HG03565 (cell line): ENCODE results near the gene CNEP1R1.

Experiments
- ATAC-seq: cut with Tn5 transposase; IDR thresholded peaks from one replicate; pipeline ENCODE4 v1.9.1; 2021; ENCODE audit warnings: mild to moderate bottlenecking, moderate library complexity; ENCODE audit not compliant: unreplicated experiment

The CNEP1R1 gene

GRCh38 chr16:50015631-50016030 is 9.4 kb upstream of the CNEP1R1 start:
- ATAC-seq: no peak

- no peak for ATAC-seq
Measured at GRCh38 chr16:50017553-50017952, 7.5 kb upstream of the CNEP1R1 start.

- ATAC-seq: no peak
Measured at GRCh38 chr16:50021544-50021943, 3.5 kb upstream of the CNEP1R1 start.

- ATAC-seq: no peak
Measured at GRCh38 chr16:50023641-50024040, 1.4 kb upstream of the CNEP1R1 start.

GRCh38 chr16:50024207-50024606 is 818 bp upstream of the CNEP1R1 start:
- no peak for ATAC-seq

DNA sequence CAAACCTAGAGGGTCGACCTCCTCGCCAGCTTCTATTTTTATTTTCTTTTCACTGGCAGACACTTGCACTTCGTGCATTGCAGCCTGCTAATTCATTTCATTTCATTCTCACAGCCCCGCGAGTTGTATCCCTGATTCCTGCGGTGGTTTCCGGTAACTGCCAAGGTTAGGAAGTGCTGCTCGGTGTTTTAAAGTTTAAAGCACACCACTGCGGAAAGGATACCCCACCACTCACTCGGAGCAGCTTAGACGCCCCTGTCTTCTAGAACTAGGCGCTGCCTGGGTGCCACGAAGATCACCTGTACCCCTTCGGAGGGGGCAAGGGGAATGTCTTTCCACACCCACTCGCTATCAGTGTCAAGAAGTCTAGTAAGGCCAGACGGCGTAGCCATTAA is 509 bp downstream of the CNEP1R1 start:
- ATAC-seq: no peak

DNA sequence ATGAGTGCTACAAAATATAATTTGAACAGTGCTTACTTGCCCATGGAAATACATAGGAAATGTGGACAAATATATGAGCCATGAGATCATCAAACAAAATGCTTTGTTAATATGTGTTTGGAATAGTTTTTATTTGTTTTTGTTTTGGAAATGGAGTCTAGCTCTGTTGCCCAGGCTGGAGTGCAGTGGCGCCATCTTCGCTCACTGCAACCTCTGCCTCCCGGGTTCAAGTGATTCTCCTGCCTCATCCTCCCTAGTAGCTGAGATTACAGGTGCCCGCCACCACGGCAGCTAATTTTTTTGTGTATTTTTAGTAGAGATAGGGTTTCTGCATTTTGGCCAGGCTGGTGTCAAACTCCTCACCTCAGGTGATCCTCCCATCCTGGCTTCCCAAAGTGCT is 2.8 kb downstream of the CNEP1R1 start:
- ATAC-seq: no peak

- ATAC-seq: no peak
Measured at GRCh38 chr16:50035468-50035992, 10.5 kb downstream of the CNEP1R1 start.

DNA sequence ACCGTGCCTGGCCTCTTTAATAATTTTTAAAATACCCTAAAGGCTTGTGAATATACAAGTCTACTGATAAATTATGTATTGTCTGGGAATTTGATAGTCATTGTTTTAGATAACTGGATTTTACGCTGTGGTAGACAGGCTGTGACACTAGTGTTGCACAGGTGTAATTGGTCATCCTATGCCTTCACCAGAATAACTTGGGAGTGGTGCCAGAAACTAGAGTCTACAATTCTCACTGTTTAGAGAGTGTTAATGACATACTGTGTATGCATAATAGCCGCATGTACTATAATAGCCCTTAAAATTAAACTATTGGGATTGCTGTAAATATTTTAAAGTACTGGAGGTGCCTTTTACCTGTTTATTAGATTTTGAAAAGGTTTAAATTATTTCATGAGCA is 11.4 kb downstream of the CNEP1R1 start:
- no peak for ATAC-seq

GRCh38 chr16:50037662-50038220 is 12.7 kb downstream of the CNEP1R1 start:
- no peak for ATAC-seq

DNA sequence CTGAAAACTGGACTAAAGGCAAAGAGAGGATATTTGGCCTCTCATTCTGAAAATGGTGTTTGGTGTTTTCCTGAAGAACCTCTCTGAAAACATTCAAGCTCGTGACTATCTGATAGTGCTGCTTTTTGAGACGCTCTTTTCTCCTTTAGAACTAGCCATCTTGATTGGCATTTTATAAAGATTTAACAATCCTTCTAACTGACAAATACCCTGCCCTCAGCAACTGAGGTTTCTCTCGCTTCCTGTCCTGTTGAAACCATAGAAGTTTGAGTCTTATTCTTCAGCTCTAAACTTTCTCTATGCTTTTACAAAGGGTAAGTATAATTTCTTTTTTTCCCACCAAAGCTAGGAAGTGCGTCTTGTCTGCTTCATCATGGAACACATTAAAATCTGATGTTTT is 13.3 kb downstream of the CNEP1R1 start:
- ATAC-seq: no peak

DNA sequence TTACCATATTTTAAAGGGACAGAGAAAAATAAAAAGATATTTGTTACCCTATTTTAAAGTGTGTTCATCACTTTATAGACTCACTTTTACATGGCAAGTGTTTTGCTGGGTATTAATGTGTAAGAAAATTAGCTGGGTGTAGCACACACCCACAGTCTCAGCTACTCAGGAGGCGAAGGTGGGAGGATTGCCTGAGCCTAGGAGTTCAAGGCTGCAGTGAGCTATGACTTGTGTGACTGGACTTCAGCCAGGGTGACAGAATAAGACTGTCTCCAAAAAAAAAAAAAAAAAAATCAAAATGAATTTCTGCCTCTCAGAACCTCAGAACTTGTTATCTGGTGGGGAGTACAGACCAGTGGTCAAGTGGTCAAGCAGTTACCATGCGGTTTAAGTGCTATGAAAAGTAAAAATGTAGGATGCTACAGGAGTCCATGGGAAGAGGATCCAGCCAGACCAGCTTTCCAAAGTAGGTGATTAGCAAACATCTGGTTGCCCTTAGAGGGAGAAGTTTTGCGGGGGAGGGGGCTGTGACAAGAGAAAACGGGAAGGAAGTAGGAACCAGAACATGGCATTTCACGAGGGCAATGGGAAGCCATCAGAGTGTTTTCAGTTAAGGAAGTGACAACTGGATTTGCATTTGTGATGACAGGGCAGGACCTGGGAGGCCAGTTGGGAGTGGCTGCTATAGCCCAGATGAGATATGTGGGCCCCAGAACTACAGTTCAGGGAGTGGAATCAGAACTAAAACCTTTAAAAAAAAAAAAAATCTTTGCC is 13.9 kb downstream of the CNEP1R1 start:
- ATAC-seq: no peak

GRCh38 chr16:50040018-50040417 is 15.0 kb downstream of the CNEP1R1 start:
- ATAC-seq: no peak

DNA sequence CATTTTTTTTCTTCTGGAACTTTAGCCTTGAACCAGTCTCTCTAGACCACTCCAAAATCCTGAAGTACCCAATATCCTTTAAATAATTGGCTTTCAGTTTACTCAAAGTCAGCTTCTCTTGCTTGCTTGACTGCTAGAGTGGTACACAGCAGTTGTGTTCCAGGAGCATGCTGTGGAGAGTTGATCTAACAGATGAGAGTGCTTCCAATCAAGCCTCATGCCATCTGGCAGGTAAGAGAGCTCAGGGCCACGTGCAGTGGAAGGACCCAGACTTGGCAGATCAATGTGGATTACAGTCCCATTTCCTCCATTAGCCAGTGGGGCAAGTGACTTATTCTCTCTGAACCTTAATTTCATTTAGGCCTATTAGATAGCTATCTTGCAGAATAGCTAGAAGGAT is 15.7 kb downstream of the CNEP1R1 start:
- ATAC-seq: no peak

GRCh38 chr16:50043358-50043757 is 18.3 kb downstream of the CNEP1R1 start:
- no peak for ATAC-seq

DNA sequence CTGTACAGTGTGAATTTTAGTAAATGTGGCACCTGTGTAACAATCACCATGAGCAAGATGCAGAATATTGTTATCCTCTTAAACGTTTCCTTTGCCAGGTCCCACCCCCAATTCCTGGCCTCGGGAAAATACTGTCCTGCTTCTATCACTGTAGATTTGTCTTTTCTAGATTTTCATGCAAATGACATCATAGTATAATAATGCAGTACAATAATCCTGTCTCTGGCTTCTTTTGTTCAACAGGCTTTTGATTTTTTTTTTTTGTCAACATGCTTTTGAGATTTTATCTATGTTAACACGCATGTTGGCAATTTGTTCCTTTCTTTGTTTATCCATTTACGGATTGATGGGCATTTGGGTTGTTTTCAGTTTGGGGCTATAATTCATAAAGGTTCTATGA is 20.4 kb downstream of the CNEP1R1 start:
- no peak for ATAC-seq

DNA sequence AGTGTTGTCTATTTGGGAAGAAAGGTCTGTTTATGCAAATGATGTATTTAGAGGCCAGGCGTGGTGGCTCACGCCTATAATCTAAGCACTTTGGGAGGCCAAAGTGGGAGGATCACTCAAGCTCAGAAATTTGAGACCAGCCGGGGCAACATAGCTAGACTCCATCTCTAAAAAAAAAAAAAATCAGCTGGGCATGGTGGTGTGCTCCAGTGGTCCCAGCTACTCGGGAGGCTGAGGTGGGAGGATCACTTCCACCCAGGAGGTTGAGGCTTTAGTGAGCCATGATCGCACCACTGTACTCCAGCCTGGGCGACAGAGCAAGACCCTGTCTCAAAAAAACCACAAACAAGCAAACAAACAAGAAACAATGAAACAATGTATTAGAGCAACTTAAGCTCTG is 21.8 kb downstream of the CNEP1R1 start:
- no peak for ATAC-seq

DNA sequence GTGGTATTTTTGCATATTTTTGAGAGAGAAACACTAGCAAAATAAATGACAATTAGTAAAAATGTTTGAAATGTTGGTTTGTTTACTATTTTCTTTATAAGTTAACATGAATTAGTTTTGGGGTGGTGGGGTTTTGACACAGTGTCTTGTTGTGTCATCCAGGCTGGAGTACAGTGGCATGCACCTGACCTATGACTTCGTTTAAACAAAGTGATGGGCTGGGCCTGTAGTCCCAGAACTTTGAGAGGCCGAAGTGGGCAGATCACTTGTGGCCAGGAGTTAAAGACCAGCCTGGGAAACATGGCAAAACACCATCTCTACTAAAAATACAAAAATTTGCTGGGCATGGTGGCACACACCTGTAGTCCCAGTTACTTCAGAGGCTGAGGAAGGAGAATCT is 22.8 kb downstream of the CNEP1R1 start:
- ATAC-seq: no peak

DNA sequence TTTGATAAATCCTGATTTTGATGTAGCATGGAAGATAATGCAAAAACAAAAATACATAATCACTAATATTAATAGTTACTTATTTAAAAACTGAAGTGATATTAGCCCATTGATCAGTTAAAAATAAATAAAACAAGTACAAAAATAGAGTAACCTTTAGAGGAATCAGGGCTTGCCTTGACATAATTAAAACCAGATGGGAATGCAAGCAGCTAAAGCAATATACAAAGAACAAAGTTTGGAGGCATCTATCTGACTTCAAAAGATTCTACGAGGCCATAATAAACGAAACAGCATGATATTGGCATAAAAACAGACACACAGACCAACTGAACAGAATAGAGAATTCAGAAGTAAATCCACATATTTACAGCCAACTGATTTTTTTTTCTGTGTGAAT is 25.8 kb downstream of the CNEP1R1 start:
- ATAC-seq: no peak

DNA sequence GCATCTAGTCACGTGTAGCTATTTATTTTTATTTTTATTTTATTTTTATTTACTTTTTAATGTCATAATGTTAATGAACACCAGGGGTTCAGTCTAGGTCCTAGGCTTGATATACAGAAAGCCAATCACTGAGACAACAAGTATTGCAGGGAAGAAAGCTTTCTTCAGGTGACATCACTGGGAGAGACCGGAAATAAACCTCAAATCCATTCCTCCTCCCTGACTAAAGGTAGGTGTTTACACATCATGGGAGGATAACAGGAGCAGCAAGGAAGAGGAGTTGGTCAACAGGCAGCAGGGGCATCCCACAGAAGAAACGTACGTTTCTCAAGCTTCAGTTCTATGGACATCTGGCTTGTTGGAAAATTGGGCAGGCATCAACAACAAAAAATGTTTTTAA is 31.2 kb downstream of the CNEP1R1 start:
- no peak for ATAC-seq

DNA sequence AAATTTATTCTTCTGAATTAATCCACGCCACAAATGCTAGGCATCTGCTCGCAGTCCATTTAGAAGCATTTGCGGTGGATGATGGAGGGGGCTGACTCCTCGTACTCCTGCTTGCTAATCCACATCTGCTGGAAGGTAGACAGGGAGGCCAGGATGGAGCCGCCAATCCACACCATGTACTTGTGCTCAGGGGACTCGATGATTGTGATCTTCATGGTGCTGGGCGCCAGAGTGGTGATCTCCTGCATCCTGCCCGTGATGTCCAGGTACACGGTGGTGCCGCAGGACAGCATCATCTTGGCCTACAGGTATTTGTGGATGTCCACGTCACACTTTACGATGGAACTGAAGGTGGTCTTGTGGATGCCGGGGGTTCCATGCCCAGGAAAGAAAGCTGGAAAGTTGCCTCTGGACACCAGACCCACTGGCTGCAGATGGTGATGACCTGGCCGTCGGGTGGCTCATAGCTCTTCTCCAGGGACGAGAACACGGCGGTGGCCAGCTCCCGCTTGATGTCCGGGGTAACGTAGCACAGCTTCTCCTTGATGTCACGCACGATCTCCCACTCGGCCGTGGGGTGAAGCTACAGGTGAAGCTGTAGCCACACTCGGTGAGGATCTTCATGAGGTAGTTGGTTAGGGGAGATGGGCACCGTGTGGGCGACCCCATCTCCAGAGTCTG is 33.2 kb downstream of the CNEP1R1 start:
- no peak for ATAC-seq

GRCh38 chr16:50059111-50059510 is 34.1 kb downstream of the CNEP1R1 start:
- ATAC-seq: no peak
